Measurements from ENCODE around the gene C6orf52.

The C6orf52 gene

DNA sequence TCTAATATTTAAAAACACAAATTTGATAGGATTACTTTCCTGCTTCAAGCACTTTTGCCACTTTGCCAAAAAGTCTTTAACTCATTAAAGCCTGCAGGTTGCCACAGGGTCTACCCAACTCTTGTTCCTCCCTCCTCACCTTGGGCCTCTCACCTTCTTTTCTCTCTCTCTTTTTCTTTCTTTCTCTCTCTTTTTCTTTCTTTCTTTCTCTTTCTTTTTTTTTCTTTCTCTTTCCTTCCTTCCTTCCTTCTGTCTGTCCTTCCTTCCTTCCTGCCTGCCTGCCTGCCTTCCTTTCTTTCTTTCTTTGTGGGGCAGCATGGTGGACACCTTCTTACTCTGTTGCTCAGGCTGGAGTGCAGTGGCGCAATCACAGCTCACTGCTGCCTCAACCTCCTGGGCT, 50.2 kb downstream of the C6orf52 start:
- no peak for DNase-seq (ENCODE audit: low spot score)

DNA sequence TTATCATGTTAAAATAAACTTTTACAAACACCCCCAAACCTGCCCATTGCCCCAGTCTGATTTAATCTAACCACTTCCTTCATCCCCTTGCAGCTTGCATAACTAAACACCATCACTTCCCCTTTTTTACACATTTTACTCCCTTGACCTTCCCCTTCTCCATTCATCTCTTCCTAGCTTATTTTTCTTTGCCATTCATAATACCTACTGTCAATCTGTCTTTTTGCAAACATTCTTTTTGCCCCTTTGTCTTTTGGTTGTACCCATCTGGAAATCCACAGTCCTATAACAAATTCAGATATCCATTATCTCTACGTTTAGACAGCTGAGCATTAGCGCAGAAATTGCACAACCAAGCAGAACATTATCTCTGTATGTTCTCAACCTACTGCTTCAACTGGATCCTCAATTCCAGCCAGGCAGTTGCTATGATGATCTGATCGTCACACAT, 51.2 kb downstream of the C6orf52 start:
- no peak for DNase-seq (ENCODE audit: low spot score)

DNA sequence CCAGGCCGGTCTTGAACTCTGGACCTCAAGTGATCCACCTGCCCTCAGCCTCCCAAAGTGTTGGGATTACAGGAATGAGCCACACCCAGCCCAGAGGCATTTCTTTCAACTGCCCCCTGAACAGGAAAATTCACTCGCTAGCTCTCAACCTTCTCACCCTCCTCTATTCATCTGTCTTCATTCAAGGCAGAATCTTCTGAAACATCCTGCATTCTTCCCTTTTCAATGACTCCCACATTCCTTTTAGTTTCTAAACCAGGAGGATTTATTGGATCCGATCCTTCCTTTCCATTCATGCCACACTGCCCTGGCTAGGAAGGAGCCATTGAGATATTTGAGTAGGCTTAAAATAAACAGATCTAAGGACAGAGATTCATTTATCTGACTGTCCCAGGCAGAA, 52.9 kb downstream of the C6orf52 start:
- no peak for DNase-seq (ENCODE audit: low spot score)

DNA sequence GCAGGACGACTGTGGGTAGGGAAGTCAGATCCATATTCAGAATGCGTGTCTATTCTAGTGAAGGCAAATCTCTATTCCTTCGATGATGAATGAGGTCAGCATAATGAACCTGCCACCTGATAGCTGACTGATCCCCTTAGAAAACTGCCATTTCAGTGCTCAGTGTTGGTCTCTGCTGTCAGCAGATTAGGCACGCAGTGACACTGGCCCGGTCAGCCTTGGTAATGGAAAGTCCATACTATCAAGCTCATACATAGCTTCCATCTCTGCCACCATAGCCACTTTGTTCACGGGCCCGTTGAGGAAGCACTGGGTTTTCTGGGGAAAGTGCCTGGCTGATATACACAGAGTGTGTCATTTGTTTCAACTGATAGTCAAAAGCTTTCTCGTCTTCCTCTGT, 54.0 kb downstream of the C6orf52 start:
- DNase-seq (ENCODE audit: low spot score): no peak

DNA sequence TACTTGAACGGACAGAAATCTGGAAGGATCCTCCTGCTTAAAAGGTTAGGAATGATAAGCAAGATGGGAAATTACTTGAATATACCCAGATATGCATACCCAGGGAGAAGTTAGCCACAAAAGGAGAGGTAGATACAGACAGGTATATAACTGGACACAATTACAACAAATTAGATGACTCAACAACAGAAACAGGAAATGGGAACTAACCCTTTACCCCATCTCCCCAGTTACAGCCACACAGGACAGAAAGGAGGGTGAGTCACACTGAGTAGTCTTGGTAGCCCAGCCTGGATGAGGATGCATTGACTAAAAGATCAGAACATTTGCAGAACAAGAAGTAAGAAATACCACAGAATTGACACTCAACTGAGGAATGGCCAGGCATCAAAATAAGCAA, 61.2 kb downstream of the C6orf52 start:
- DNase-seq (ENCODE audit: low spot score): no peak

DNA sequence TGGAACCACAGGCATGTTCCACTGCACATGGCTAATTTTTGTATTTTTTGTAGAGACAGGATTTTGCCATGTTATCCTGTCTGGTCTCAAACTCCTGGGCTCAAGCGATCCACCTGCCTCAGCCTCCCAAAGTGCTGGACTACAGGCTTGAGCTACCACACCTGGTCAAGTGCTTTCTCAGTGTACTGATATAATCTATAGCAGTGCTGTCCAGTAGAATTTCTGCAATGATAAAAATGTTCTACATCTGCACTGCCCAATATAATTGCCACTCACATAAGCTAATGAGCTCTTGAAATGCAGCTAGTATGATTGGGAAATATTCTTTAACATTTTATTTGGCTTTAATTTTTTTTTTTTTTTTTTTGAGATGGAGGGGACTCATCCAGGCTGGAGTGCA, 64.2 kb downstream of the C6orf52 start:
- no peak for DNase-seq (ENCODE audit: low spot score)

DNA sequence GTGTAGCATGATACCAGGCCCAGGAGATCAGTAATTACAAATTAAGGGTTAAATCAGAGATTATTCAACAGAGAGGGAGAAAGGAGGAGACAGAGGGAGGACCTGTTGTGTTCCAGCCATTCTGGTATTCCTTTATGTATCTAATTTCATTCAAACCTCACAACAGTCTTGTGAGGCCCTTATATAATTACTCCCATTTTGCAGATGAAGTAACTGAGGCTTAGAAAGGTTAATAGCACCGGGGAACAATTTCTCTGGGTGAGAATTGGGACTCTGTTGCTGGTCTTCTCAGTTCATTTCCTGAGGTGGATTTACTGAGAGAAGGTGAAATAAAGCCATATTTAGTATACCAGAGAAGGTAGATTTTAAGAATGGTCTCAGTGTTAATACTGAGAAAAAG, 66.6 kb downstream of the C6orf52 start:
- no peak for DNase-seq (ENCODE audit: low spot score)

DNA sequence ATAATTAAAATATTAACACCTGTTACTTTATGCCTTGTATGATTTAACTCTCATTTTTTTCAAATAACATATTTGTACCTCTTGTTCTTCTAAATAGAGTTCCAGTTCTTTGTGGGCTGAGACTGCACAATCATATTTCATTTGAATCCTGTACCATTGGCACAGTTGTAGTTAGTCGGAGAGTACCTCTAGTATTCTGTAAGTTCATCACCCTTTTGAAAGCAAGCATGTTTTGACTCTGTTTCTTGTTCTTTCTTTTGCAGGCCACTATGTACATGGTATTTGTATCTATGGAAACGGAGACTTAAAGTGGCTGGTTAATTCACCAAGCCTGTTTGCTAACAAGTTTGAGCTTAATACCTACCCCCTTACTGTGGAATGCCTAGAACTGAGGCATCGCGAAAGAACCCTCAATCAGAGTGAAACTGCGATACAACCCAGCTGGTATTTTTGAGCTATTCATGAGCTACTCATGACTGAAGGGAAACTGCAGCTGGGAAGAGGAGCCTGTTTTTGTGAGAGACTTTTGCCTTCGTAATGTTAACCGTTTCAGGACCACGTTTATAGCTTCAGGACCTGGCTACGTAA, 68.2 kb downstream of the C6orf52 start:
- DNase-seq (ENCODE audit: low spot score): no peak

DNA sequence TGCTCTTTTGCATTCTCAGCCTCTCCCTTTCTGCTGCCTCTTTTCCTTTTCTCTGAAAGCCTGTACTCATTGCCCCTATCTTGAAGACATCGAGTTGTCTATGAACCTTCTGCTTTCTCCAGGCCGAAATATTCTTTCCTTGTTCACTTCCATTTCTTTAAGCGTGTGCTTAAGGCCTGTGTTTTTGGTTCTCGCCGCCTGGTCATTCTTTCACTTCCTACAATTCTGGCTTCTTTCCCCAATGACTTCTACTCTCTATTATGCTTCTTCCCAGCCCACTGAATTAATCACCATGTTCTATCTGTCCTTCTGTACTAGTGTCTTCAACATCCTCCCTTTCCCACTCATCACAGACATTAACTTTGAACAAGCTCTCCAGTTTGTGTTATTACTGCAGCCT, 69.6 kb downstream of the C6orf52 start:
- no peak for DNase-seq (ENCODE audit: low spot score)

DNA sequence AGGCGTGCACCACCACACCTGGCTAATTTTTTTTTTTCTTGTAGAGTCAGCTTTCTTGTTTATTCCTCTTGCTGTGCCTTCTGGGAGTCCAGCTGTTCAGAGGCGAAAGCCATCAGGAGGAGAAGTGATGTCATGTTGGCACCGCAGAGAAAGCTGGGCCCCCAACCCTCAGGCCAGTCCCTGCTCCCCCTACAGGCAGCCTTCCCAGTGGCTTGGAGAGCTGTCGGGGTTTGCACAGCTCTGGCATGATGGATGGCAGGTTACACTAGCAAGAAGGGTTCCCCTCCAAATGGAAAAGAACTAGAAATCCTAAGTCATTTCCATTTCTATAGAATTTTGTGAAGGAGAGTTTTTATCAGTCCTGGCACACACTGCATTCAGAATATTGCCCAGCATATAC, 72.6 kb downstream of the C6orf52 start:
- DNase-seq (ENCODE audit: low spot score): no peak

Data from CD4-positive, alpha-beta T cell treated with Interleukin-15 for 4 hours (primary cell).